HUES64 (cell line): ENCODE measurements around the gene PDE7B.
"Not testable (repeated sequence)": the region's sequence is repeated elsewhere in the genome, so short reads cannot be mapped to it uniquely, and the experiment has no call there.

Source experiments
- H3K27ac ChIP-seq: 2 replicates; pipeline ENCODE4 v1.7.0; 2013; ENCODE audit warnings: low read depth, low read length, inconsistent platforms
- H3K27me3 ChIP-seq: 2 replicates; pipeline ENCODE4 v1.6.1; 2013; ENCODE audit warnings: mild to moderate bottlenecking, low read length; ENCODE audit not compliant: insufficient read depth
- H3K36me3 ChIP-seq: 2 replicates; pipeline ENCODE4 v1.6.1; 2013; ENCODE audit warnings: mild to moderate bottlenecking, low read length; ENCODE audit not compliant: insufficient read depth
- H3K4me1 ChIP-seq: 2 replicates; pipeline ENCODE4 v1.6.1; 2013; ENCODE audit warnings: mild to moderate bottlenecking, low read length, moderate library complexity; ENCODE audit not compliant: insufficient read depth
- H3K4me3 ChIP-seq: 2 replicates; pipeline ENCODE4 v1.5.1; 2013; ENCODE audit warnings: mild to moderate bottlenecking, low read length, moderate library complexity
- H3K9ac ChIP-seq: 2 replicates; pipeline ENCODE4 v1.6.1; 2013; ENCODE audit warnings: mild to moderate bottlenecking, low read depth, low read length
- H3K9me3 ChIP-seq: 2 replicates; pipeline ENCODE4 v1.6.1; 2013; ENCODE audit warnings: low read depth, low read length; ENCODE audit not compliant: insufficient read depth
- WGBS: fragments of 150-250, 120-280 bp; methylation state at CpG from one replicate; pipeline ENCODE4 v1.1.7; 2013; ENCODE audit warnings: missing lambda C conversion rate; 5-methylcytosine and 5-hydroxymethylcytosine counted together

Gene PDE7B

DNA sequence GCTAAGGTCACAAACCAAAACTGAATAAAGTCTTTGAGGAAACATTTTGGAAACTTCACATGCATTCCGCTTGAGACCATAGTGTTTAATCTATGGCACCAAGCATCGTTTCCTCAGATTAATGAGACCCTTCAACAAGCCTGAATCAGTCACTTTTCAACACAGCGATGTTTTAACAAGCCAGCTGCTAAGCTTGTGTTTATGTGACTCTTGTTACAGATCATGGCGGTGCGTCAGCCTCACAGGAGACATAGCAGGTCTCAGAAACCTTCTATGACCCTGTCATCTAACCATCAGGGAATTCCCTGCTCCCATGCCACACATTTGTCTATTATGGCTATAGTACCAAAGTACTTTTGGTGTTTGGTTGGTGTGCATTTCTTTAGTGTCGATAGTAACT, 341.4 kb downstream of the PDE7B start:
- 94% methylated on average over 5 of the region's 6 CpGs for WGBS
- Histone ChIP-seq H3K36me3 (no peaks in the 10 kb centered on the region), H3K9me3 (no peaks in the 10 kb centered on the region), H3K27me3 (no peaks in the 10 kb centered on the region), H3K4me3 (no peak overlapping the region), H3K9ac (no peak overlapping the region), H3K27ac (no peak overlapping the region), H3K4me1 (no peaks in the 10 kb centered on the region)

DNA sequence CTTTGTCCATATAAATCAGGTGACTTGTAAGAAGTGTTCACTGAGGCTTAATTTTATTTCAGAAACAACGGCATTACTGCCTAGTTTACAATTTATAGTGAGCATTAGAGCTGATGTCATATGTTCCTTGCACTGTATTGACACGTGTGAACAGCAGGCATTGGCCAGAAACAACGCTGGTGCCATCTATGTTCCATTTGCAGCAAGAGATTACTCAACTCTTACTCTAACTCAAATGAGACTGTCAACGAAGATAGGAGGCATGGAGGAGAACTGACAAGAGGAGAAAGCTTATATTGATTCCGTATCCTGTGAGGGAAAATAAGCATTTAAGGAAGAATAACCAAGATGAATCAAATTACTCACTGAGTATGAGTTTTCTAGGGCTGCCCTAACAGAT, 350.2 kb downstream of the PDE7B start:
- H3K4me1 ChIP-seq, result no peaks in the 10 kb centered on the region
- 86% methylated on average over 4 of the region's 5 CpGs for WGBS
- H3K27ac ChIP-seq, result no peak overlapping the region
- H3K9ac ChIP-seq, result no peak overlapping the region
- H3K4me3 ChIP-seq, result no peak overlapping the region
- H3K27me3 ChIP-seq, result no peaks in the 10 kb centered on the region
- no peaks in the 10 kb centered on the region for H3K9me3 ChIP-seq
- no peaks in the 10 kb centered on the region for H3K36me3 ChIP-seq

GRCh38 chr6:136208783-136209182, 357.3 kb downstream of the PDE7B start:
- Histone ChIP-seq H3K27ac (no peak overlapping the region), H3K4me1 (no peaks in the 10 kb centered on the region), H3K9me3 (no peaks in the 10 kb centered on the region), H3K27me3 (no peaks in the 10 kb centered on the region), H3K9ac (no peak overlapping the region), H3K36me3 (no peaks in the 10 kb centered on the region), H3K4me3 (no peak overlapping the region)
- WGBS, result 86% methylated on average over 4 of the region's 4 CpGs

- H3K4me3 ChIP-seq, result no peak overlapping the region
- H3K9ac ChIP-seq, result no peak overlapping the region
- H3K36me3 ChIP-seq, result no peaks in the 10 kb centered on the region
- H3K9me3 ChIP-seq, result no peaks in the 10 kb centered on the region
- WGBS, result 91% methylated on average over 2 of the region's 2 CpGs
- no peak overlapping the region for H3K27ac ChIP-seq
- H3K27me3 ChIP-seq, result no peaks in the 10 kb centered on the region
- H3K4me1 ChIP-seq, result no peaks in the 10 kb centered on the region
Measured at GRCh38 chr6:136209496-136209895, 358.0 kb downstream of the PDE7B start.

DNA sequence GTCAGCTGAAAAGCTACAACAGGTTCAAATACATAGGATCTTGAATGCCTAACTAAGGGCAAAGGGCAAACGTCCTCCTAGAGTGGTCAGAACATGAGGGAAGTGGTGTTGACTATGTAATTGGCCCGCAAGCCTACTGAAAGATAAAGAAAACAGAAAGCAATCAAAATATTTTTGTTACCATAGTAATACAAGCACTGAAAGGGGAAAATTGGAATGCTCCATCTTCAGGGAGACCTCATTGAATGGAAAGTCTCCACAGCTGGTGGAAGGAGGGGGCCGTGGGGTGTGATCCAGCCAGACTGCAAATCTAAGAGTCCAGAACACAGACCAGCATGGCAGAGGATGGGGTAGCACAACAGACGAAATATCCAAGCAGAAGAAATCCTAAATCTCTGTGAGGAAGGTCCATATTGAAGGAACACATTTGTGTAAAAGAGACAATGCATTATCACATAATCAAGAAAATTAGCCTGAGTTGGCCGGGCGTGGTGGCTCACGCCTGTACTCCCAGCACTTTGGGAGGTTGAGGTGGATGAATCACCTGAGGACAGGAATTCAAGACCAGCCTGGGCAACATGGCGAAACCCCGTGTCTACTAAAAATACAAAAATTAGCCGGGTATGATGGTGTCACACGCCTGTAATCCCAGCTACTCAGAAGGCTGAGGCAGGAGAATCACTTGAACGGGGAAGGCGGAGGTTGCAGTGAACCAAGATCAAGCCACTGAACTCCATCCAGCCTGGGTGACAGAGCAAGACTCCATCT, 359.1 kb downstream of the PDE7B start:
- Histone ChIP-seq H3K27me3 (no peaks in the 10 kb centered on the region), H3K27ac (no peak overlapping the region), H3K9ac (no peak overlapping the region), H3K4me1 (no peaks in the 10 kb centered on the region), H3K36me3 (no peaks in the 10 kb centered on the region), H3K4me3 (no peak overlapping the region), H3K9me3 (no peaks in the 10 kb centered on the region)
- WGBS, result 94% methylated on average over 13 of the region's 13 CpGs

GRCh38 chr6:136212608-136213007, 361.1 kb downstream of the PDE7B start:
- no peaks in the 10 kb centered on the region for H3K27me3 ChIP-seq
- no peak overlapping the region for H3K4me3 ChIP-seq
- no peaks in the 10 kb centered on the region for H3K4me1 ChIP-seq
- H3K9me3 ChIP-seq, result no peaks in the 10 kb centered on the region
- WGBS, result 100% methylated on average over 1 of the region's 2 CpGs
- no peak overlapping the region for H3K27ac ChIP-seq
- no peaks in the 10 kb centered on the region for H3K36me3 ChIP-seq
- H3K9ac ChIP-seq, result no peak overlapping the region

DNA sequence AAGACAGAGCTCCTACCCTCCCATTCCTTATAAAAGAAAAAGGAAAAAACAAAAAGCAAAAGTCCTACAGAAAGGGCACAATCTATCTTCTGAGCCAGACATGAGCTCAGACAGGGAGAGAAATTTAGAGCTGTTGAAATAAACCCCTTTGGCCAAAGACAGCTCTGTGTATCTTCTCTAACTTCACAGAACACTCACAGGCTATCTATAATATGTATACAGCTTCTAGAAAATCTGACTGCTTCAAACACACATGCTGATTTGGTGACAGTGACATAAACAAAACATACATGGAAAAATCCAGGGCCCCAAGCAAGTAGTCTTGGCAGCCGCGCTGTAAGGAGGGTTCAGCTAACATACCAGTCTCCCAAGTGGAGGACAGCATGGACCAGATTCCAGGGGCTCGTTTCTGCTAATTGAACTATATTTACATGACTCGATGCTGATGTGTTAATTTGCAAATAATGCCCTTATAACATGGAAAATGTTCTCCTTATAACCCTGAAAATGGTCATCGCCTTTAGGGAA, 361.6 kb downstream of the PDE7B start:
- Histone ChIP-seq H3K9me3 (no peaks in the 10 kb centered on the region), H3K27ac (no peak overlapping the region), H3K4me3 (no peak overlapping the region), H3K27me3 (no peaks in the 10 kb centered on the region), H3K4me1 (no peaks in the 10 kb centered on the region), H3K9ac (no peak overlapping the region), H3K36me3 (no peaks in the 10 kb centered on the region)
- 92% methylated on average over 5 of the region's 5 CpGs for whole genome bisulfite sequencing

DNA sequence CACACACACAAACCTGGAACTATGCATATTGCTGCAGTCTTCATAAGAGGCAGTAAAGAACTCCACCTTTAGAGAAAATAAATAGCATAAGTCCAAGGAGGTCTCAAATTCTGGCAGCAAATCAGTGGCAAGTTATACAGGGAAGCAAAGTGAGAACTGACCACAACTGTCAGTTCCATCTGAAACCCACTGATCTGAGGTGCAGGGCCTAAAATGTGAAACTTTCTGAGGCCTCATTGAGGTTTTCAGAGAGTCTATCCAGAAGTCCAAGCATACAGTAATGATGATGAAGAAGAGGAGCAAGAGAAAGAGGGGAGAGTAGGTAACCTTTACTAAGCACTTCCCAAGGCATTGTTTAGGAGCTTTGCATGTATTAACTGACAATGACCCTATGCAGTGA, 362.4 kb downstream of the PDE7B start:
- H3K9me3 ChIP-seq, result no peaks in the 10 kb centered on the region
- no peak overlapping the region for H3K9ac ChIP-seq
- no peaks in the 10 kb centered on the region for H3K27me3 ChIP-seq
- H3K4me1 ChIP-seq, result no peaks in the 10 kb centered on the region
- H3K4me3 ChIP-seq, result no peak overlapping the region
- no peaks in the 10 kb centered on the region for H3K36me3 ChIP-seq
- H3K27ac ChIP-seq, result no peak overlapping the region

- no peak overlapping the region for H3K4me3 ChIP-seq
- no peak overlapping the region for H3K9ac ChIP-seq
- H3K27me3 ChIP-seq, result no peaks in the 10 kb centered on the region
- 98% methylated on average over 9 of the region's 10 CpGs for WGBS
- H3K4me1 ChIP-seq, result no peaks in the 10 kb centered on the region
- no peaks in the 10 kb centered on the region; the same call in 1 of the 2 replicates for H3K9me3 ChIP-seq
- H3K27ac ChIP-seq, result no peak overlapping the region
- H3K36me3 ChIP-seq, result no peaks in the 10 kb centered on the region
Measured at GRCh38 chr6:136216503-136217401, 365.3 kb downstream of the PDE7B start.

DNA sequence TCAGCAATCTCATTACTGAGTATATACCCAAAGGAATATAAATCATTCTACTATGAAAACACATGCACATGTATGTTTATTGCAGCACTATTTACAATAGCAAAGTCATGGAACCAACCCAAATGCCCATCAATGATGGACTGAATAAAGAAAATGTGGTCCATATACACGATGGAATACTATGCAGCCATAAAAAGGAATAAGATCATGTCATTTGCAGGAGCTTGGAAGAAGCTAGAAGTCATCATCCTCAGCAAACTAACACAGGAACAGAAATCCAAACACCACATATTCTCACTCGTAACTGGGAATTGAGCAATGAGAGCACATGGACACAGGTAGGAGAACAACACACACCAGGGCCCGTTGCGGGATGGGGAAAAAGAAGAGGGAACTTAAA, 373.5 kb downstream of the PDE7B start:
- WGBS, result 96% methylated on average over 4 of the region's 4 CpGs
- not testable (repeated sequence) for H3K4me3 ChIP-seq, H3K4me1 ChIP-seq, H3K9ac ChIP-seq, H3K9me3 ChIP-seq, H3K27ac ChIP-seq, H3K27me3 ChIP-seq, H3K36me3 ChIP-seq

DNA sequence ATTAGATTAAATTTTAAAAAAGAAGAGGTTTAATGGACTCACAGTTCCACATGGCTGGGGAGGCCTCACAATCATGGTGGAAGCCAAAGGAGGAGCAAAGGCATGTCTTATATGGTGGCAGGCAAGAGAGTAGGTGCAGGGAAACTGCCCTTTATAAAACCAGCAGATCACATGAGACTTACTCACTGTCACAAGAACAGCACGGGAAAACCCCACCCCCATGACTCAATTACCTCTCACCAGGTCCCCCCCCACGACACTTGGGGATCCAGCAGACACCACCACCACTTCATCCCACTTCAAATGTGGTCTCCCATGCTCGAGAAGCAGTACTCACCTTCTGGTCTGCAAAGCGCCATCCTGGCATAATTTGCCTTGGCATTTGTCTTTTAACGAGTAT, 374.0 kb downstream of the PDE7B start:
- Histone ChIP-seq H3K9ac (no peak overlapping the region), H3K27ac (no peak overlapping the region), H3K27me3 (no peaks in the 10 kb centered on the region), H3K36me3 (no peaks in the 10 kb centered on the region), H3K9me3 (no peaks in the 10 kb centered on the region), H3K4me3 (no peak overlapping the region), H3K4me1 (no peaks in the 10 kb centered on the region)
- 78% methylated on average over 5 of the region's 5 CpGs for WGBS
